Mammary epithelial cell (primary cell): ENCODE results near the gene PRKCA.

Experiments
- CTCF ChIP-seq, 2 donors: IDR thresholded peaks in 1 of 2; conservative IDR thresholded peaks in 1 of 2; 2 replicates each; pipeline ENCODE4 v1.5.1; 2011 to 2012; ENCODE audit warnings: inconsistent platforms in 2 of 2, low read length in 2 of 2, mild to moderate bottlenecking in 2 of 2, control low read depth in 1 of 2, low read depth in 1 of 2; ENCODE audit not compliant: insufficient read depth in 1 of 2; ENCODE audit errors: extremely low read depth in 1 of 2
- EZH2 ChIP-seq: IDR thresholded peaks from 2 replicates; pipeline ENCODE4 v1.6.1; 2012; ENCODE audit warnings: low read length, inconsistent platforms, borderline replicate concordance

DNA sequence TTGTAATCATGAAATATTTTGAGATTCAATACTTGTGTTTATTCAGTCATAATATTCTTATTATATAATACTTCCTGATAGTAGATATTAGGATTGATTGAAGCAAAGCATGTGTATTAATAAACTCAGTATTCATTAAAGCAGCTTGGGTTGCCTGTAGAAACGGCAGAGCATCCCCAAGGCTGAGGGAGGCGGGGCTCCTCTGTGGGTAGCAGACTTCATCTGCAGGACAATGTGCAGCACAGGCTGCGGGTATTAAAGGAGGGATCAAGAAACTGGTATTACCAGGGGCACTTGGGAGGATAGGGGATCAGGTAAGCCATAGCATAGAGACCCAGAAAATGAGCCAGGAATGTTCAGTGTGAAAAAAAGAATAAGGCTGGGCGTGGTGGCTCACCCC, 213.6 kb downstream of the PRKCA start:
- no peak for TF ChIP-seq CTCF (conservative IDR thresholded peaks at IDR 0.05 in 1 of 2, IDR thresholded peaks at IDR 0.05 in 1 of 2; ENCODE audit: extremely low read depth in 1 of 2, insufficient read depth in 1 of 2, low read depth in 1 of 2, low read length in 2 of 2)
- TF ChIP-seq EZH2, result no peak
